Gastrocnemius medialis (tissue), 4 donors: ENCODE data around the gene ANKS1B. TPM values are rescaled to one million over a fixed set of nuclear protein-coding genes. Genes with fewer than 3 reads are reported as not detected.
A peak's percentile ranks its signal among the peaks of the same experiment; 100 is the strongest.

Experiments
- ATAC-seq, 2 donors: fragments of 150-250 bp; one replicate each; pipeline ENCODE4 v1.9.1; 2016
- DNase-seq, 2 donors: peaks; one replicate each; pipeline ENCODE4 v3.0.0-alpha.2; 2019
- H3K27ac ChIP-seq, 4 donors: fragments of 200-600 bp; sonication (generic); 1 replicate in 1 of 4; 2 replicates in 3 of 4; pipeline ENCODE4 v1.5.1; 2016 to 2018; ENCODE audit warnings: mild to moderate bottlenecking in 2 of 4, moderate library complexity in 1 of 4
- H3K27me3 ChIP-seq, 3 donors: fragments of 200-600 bp; sonication (generic) in 2 of 3; 1 replicate in 1 of 3; 2 replicates in 2 of 3; pipeline versions ENCODE4 v1.5.1 to v1.6.0; 2016 to 2019; ENCODE audit warnings: mild to moderate bottlenecking in 1 of 3, moderate library complexity in 1 of 3
- H3K36me3 ChIP-seq, 2 donors: fragments of 200-600 bp; sonication (generic) in 1 of 2; one replicate each; pipeline ENCODE4 v1.5.1; 2017 to 2018
- H3K4me1 ChIP-seq, 2 donors: fragments of 200-600 bp; sonication (generic) in 1 of 2; one replicate each; pipeline ENCODE4 v1.5.1; 2016 to 2017; ENCODE audit warnings: mild to moderate bottlenecking in 2 of 2
- H3K4me3 ChIP-seq, 4 donors: fragments of 200-600 bp; sonication (generic) in 3 of 4; 1 replicate in 1 of 4; 2 replicates in 3 of 4; pipeline ENCODE4 v1.5.1; 2016 to 2019; ENCODE audit warnings: mild to moderate bottlenecking in 2 of 4
- H3K9me3 ChIP-seq, 3 donors: fragments of 200-600 bp; sonication (generic) in 2 of 3; 1 replicate in 1 of 3; 2 replicates in 2 of 3; pipeline ENCODE4 v1.5.1; 2016 to 2019
- POLR2A ChIP-seq, 2 donors: fragments of 450-650 bp; IDR thresholded peaks; one replicate each; pipeline ENCODE4 v1.6.1; 2017; ENCODE audit warnings: antibody characterized with exemption in 2 of 2, mild to moderate bottlenecking in 2 of 2, moderate library complexity in 2 of 2
- in situ Hi-C, 4 donors: fragments of 200-750 bp; cut with MboI; loops; one replicate each; pipeline versions ENCODE4 v1.15.0 to v1.8.0; 2017; ENCODE audit warnings: low sequenced_read_pairs in 4 of 4
- intact Hi-C: fragments of 100-400 bp; cut with DNase I; formaldehyde crosslinking; loops from one replicate; pipeline ENCODE4 v1.15.1; 2023; ENCODE audit warnings: low total_unique reads
- total RNA-seq, 4 donors: library from RNA; depleted of rRNA; stranded (reverse); fragments of >200 nt; gene quantifications; one replicate each; pipeline versions ENCODE4 v1.1.0 to v1.2.3, GENCODE V29; 2016
- TF ChIP-seq, protein P1 (sequence below), 5 experiments: fragments of 450-650 bp in 3 of 5; fragments of 200-600 bp in 2 of 5; sonication (generic) in 2 of 5; IDR thresholded peaks in 4 of 5; conservative IDR thresholded peaks in 1 of 5; 1 replicate in 4 of 5; 2 replicates in 1 of 5; pipeline ENCODE4 v1.5.1; 2016 to 2019; ENCODE audit warnings: antibody characterized with exemption in 5 of 5, mild to moderate bottlenecking in 3 of 5, moderate library complexity in 3 of 5

ANKS1B gene
- total RNA-seq, 4 donors from 2014 or later: 3.9 to 14.5 (median 5.7) TPM

DNA sequence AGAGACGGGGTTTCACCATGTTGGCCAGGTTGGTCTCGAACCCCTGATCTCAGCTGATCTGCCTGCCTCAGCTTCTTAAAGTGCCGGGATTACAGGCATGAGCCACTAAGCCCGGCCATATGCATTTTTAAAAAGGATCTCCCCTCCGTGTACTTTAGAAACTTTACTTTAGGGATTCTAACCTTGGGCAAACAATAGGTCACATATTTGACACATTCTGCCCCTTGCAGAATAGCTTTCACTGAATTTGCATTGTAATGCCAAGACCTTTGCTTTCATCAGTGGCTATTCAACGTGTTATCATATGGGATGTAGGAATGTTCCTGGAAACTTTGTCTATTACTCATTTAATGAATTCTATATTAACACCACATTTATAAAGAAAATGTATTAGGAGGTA is 11.4 kb upstream of the ANKS1B start:
- ATAC-seq: no peak
- Histone ChIP-seq H3K9me3 (peaks cover 0 to 4% (median 0%) of the 10 kb centered on the region in 3 donors), H3K36me3 (no peaks in the 10 kb centered on the region), H3K4me1 (no peaks in the 10 kb centered on the region), H3K27me3 (no peaks in the 10 kb centered on the region), H3K27ac (no peak overlapping the region), H3K4me3 (no peak overlapping the region)
- intact Hi-C loops (no loop called here), in situ Hi-C loops (loop anchor here in 1 of 4 donors (25.0 kb wide), 1 partner anchor 184 kb away; no protein-coding TSS in a partner anchor)
- no peak for TF ChIP-seq POLR2A (IDR thresholded peaks at IDR 0.05)
- TF ChIP-seq, protein P1, sequence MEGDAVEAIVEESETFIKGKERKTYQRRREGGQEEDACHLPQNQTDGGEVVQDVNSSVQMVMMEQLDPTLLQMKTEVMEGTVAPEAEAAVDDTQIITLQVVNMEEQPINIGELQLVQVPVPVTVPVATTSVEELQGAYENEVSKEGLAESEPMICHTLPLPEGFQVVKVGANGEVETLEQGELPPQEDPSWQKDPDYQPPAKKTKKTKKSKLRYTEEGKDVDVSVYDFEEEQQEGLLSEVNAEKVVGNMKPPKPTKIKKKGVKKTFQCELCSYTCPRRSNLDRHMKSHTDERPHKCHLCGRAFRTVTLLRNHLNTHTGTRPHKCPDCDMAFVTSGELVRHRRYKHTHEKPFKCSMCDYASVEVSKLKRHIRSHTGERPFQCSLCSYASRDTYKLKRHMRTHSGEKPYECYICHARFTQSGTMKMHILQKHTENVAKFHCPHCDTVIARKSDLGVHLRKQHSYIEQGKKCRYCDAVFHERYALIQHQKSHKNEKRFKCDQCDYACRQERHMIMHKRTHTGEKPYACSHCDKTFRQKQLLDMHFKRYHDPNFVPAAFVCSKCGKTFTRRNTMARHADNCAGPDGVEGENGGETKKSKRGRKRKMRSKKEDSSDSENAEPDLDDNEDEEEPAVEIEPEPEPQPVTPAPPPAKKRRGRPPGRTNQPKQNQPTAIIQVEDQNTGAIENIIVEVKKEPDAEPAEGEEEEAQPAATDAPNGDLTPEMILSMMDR (IDR thresholded peaks at IDR 0.05 in 4 of 5, conservative IDR thresholded peaks at IDR 0.05 in 1 of 5): no peak
- no peak for DNase-seq

DNA sequence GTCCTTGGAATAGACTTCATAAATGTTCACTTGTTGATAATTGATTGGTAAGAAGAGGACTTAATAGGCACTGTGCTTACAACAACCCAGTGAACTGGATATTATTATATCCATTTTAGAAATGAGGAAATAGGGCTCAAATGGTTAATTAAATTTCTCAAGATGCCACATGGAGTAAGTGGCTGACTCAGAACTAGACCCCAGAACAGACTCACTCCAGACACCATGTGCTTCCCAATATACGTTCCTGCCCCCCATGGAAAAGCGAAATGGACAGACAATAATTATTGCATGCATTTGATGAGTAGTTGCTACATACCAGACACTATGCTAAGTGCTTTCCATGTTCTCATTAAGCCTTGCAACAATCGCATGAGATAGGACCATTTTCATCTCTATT is 895 bp upstream of the ANKS1B start:
- Histone ChIP-seq H3K9me3 (no peaks in the 10 kb centered on the region), H3K4me1 (peaks cover 0 to 11% of the 10 kb centered on the region in 2 donors), H3K27me3 (no peaks in the 10 kb centered on the region), H3K36me3 (no peaks in the 10 kb centered on the region), H3K4me3 (peak overlapping the region in 3 of 4 donors; percentile 59 to 68 (median 64)), H3K27ac (peak overlapping the region in 1 of 4 donors; percentile 58)
- intact Hi-C loops (loop anchor here (2.0 kb wide), 2 partner anchors 25 to 75 kb away; no protein-coding TSS in a partner anchor), in situ Hi-C loops (loop anchor here in 1 of 4 donors (25.0 kb wide), 1 partner anchor 173 kb away; no protein-coding TSS in a partner anchor)
- DNase-seq (no peak), ATAC-seq (no peak)
- TF ChIP-seq, protein P1 (IDR thresholded peaks at IDR 0.05 in 4 of 5, conservative IDR thresholded peaks at IDR 0.05 in 1 of 5): no peak
- no peak for TF ChIP-seq POLR2A (IDR thresholded peaks at IDR 0.05)

GRCh38 chr12:99985129-99985570 is 414 bp upstream of the ANKS1B start:
- ATAC-seq (peak; percentile 26 to 29), DNase-seq (no peak)
- TF ChIP-seq POLR2A (IDR thresholded peaks at IDR 0.05): no peak
- TF ChIP-seq, protein P1 (IDR thresholded peaks at IDR 0.05 in 4 of 5, conservative IDR thresholded peaks at IDR 0.05 in 1 of 5): no peak
- intact Hi-C loops: loop anchor here (2.0 kb wide), 2 partner anchors 24 to 74 kb away; no protein-coding TSS in a partner anchor
- Histone ChIP-seq H3K4me1 (peaks cover 0 to 11% of the 10 kb centered on the region in 2 donors), H3K27me3 (no peaks in the 10 kb centered on the region), H3K27ac (peak overlapping the region; percentile 58 to 74 (median 68)), H3K36me3 (no peaks in the 10 kb centered on the region), H3K4me3 (peak overlapping the region; percentile 59 to 68 (median 64)), H3K9me3 (no peaks in the 10 kb centered on the region)
- in situ Hi-C loops: loop anchor here in 1 of 4 donors (25.0 kb wide), 1 partner anchor 173 kb away; no protein-coding TSS in a partner anchor

- in situ Hi-C loops: loop anchor here in 1 of 4 donors (25.0 kb wide), 1 partner anchor 171 kb away; no protein-coding TSS in a partner anchor
- peak overlapping the region; percentile 72 to 77 (median 74) for H3K27ac ChIP-seq
Observed at GRCh38 chr12:99983456-99984258, 1.1 kb downstream of the ANKS1B start.

More at GRCh38 chr12:99983456-99984258, 1.1 kb downstream of the ANKS1B start:
- Histone ChIP-seq H3K4me3 (peak overlapping the region; percentile 64 to 74 (median 68)), H3K9me3 (no peaks in the 10 kb centered on the region), H3K36me3 (no peaks in the 10 kb centered on the region), H3K27me3 (no peaks in the 10 kb centered on the region), H3K4me1 (peaks cover 0 to 11% of the 10 kb centered on the region in 2 donors)
- DNase-seq (no peak), ATAC-seq (peak; percentile 6 to 10)
- TF ChIP-seq POLR2A (IDR thresholded peaks at IDR 0.05): no peak
- TF ChIP-seq, protein P1 (IDR thresholded peaks at IDR 0.05 in 4 of 5, conservative IDR thresholded peaks at IDR 0.05 in 1 of 5): no peak
- intact Hi-C loops: loop anchor here (2.0 to 5.0 kb wide), 3 partner anchors 23 to 171 kb away; no protein-coding TSS in a partner anchor
